Calu3 (cell line): ENCODE measurements around the gene LRRC28. TPM values are rescaled to one million over a fixed set of nuclear protein-coding genes. Genes with fewer than 3 reads are reported as not detected.
A peak's percentile ranks its signal among the peaks of the same experiment; 100 is the strongest.

Experiments
- BruUV-seq: library from RNA; stranded (reverse); fragments of 400-500 nt; replicated peaks from 2 replicates; lab custom pipeline; 2021; lab: Mats Ljungman, UMichigan
- CTCF ChIA-PET: fragments of 300-600 bp; sonication (Branson Sonifier 250); formaldehyde crosslinking; loops from one replicate; lab custom pipeline; 2022; ENCODE audit warnings: antibody characterized with exemption; lab: Charles Lee
- DNase-seq: peaks from one replicate; pipeline ENCODE4 v3.0.0; 2022
- H3K27ac Mint-ChIP-seq: one replicate; pipeline ENCODE4 v1.8.0; 2022; ENCODE audit warnings: mixed read lengths; ENCODE audit not compliant: unreplicated experiment
- H3K27me3 Mint-ChIP-seq: one replicate; pipeline ENCODE4 v1.8.0; 2022; ENCODE audit warnings: mixed read lengths; ENCODE audit not compliant: unreplicated experiment
- H3K36me3 Mint-ChIP-seq: one replicate; pipeline ENCODE4 v1.8.0; 2022; ENCODE audit warnings: mild to moderate bottlenecking, moderate library complexity, mixed read lengths; ENCODE audit not compliant: insufficient read depth, unreplicated experiment
- H3K4me1 Mint-ChIP-seq: one replicate; pipeline ENCODE4 v1.8.0; 2022; ENCODE audit warnings: mild to moderate bottlenecking, low read depth, mixed read lengths; ENCODE audit not compliant: unreplicated experiment
- H3K4me3 Mint-ChIP-seq: one replicate; pipeline ENCODE4 v1.8.0; 2022; ENCODE audit warnings: mild to moderate bottlenecking, low read depth, moderate library complexity, mixed read lengths; ENCODE audit not compliant: unreplicated experiment
- H3K9me3 Mint-ChIP-seq: one replicate; pipeline ENCODE4 v1.8.0; 2022; ENCODE audit warnings: low read depth, mixed read lengths; ENCODE audit not compliant: unreplicated experiment
- CTCF ChIP-seq: fragments of 200-600 bp; IDR thresholded peaks from one replicate; pipeline ENCODE4 v1.8.0; 2022; ENCODE audit warnings: antibody characterized with exemption; ENCODE audit not compliant: unreplicated experiment
- intact Hi-C: fragments of 100-400 bp; cut with micrococcal nuclease; formaldehyde crosslinking; loops from one replicate; pipeline ENCODE4 v1.10.0; 2022; ENCODE audit not compliant: unreplicated experiment
- total RNA-seq: library from RNA; stranded (reverse); gene quantifications from 2 replicates; pipeline ENCODE4 v1.2.3, GENCODE V29; 2022

Gene LRRC28
- total RNA-seq, 1 experiment from 2014 or later: 21.8 TPM

DNA sequence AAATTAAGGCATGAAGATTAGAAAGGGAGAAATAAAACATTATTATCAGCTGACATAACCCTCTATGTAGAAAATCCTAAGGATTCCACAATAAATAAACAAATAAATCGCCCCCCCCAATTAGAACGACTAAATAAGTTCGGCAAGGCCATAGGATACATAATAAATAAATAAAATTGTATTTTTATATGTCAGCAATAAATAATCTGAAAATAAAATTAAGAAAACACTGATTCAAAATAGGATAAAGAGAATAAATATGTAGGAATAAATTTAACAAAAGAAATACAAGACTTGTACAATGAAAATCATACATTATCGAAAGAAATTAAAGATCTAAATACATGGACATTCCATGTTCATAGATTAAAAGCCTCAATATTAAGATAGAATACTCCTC is 7.0 kb upstream of the LRRC28 start:
- CTCF ChIA-PET: interaction anchor here (0.6 kb wide), 1 partner anchor 45 kb away, joined by 4 read pairs; no protein-coding TSS in a partner anchor
- Mint-ChIP-seq H3K9me3 (no peaks in the 10 kb centered on the region), H3K27me3 (no peaks in the 10 kb centered on the region), H3K27ac (no peak overlapping the region), H3K4me3 (no peak overlapping the region), H3K36me3 (no peaks in the 10 kb centered on the region), H3K4me1 (no peaks in the 10 kb centered on the region)
- no TSS peak for BruUV-seq
- no peak for TF ChIP-seq CTCF
- intact Hi-C loops: no loop called here
- no peak for DNase-seq

GRCh38 chr15:99247062-99247461 is 4.2 kb upstream of the LRRC28 start:
- no peak for TF ChIP-seq CTCF
- Mint-ChIP-seq H3K9me3 (no peaks in the 10 kb centered on the region), H3K36me3 (peaks cover 16% of the 10 kb centered on the region), H3K4me3 (no peak overlapping the region), H3K27me3 (no peaks in the 10 kb centered on the region), H3K27ac (no peak overlapping the region), H3K4me1 (peaks cover 3% of the 10 kb centered on the region)
- no TSS peak for BruUV-seq
- DNase-seq: no peak
- CTCF ChIA-PET: no interaction called here
- intact Hi-C loops: no loop called here

GRCh38 chr15:99248000-99248715 is 3.1 kb upstream of the LRRC28 start:
- peaks cover 14% of the 10 kb centered on the region for H3K4me1 Mint-ChIP-seq
- no peaks in the 10 kb centered on the region for H3K27me3 Mint-ChIP-seq
- no peak for TF ChIP-seq CTCF
- CTCF ChIA-PET: no interaction called here
- no TSS peak for BruUV-seq
- intact Hi-C loops: no loop called here
- no peak overlapping the region for H3K27ac Mint-ChIP-seq
- DNase-seq: no peak
- no peaks in the 10 kb centered on the region for H3K9me3 Mint-ChIP-seq
- no peak overlapping the region for H3K4me3 Mint-ChIP-seq
- peaks cover 16% of the 10 kb centered on the region for H3K36me3 Mint-ChIP-seq

- H3K27ac Mint-ChIP-seq: peak within 1 kb of the TSS; percentile 91
Measured at GRCh38 chr15:99249270-99249841, 1.9 kb upstream of the LRRC28 start, which contains the start of gene TTC23. Gene TTC23 (minus strand): TSS chr15:99249581. CDS start chr15:99228712, 20,869 bp downstream.

More at GRCh38 chr15:99249270-99249841, 1.9 kb upstream of the LRRC28 start, which contains the start of gene TTC23:
- no peak for TF ChIP-seq CTCF
- no peak within 1 kb of the TSS for H3K4me3 Mint-ChIP-seq
- CTCF ChIA-PET: no interaction called here
- H3K36me3 Mint-ChIP-seq: peaks cover 16% of the 10 kb centered on the region
- H3K27me3 Mint-ChIP-seq: no peaks in the 10 kb centered on the region
- intact Hi-C loops: no loop called here
- peaks cover 24% of the 10 kb centered on the region for H3K4me1 Mint-ChIP-seq
- no peaks in the 10 kb centered on the region for H3K9me3 Mint-ChIP-seq
- BruUV-seq: no TSS peak
- DNase-seq: peak; percentile 35
